ENCODE measurements around the gene NME9. TPM values are rescaled to one million over a fixed set of nuclear protein-coding genes. Genes with fewer than 3 reads are reported as not detected.

NME9 gene
- total and polyA plus RNA-seq, 11 donors = not detected

- Histone ChIP-seq H3K27ac (no peak overlapping the region), H3K36me3 (no peaks in the 10 kb centered on the region), H3K27me3 (no peaks in the 10 kb centered on the region), H3K9me3 (no peaks in the 10 kb centered on the region), H3K4me3 (no peak overlapping the region), H3K4me1 (peaks cover 0 to 12% (median 3%) of the 10 kb centered on the region in 12 donors)
- 83 to 89% (median 87%) methylated on average over 4 of the region's 4 CpGs for WGBS, 4 donors
- intact Hi-C loops (cut with DNase I) = loop anchor here (2.0 to 10.0 kb wide), 8 partner anchors 62 to 580 kb away; partner anchors contain the start of gene CEP70 (in 3 of the 10)
- no peak for TF ChIP-seq POLR2A (IDR thresholded peaks at IDR 0.05)
- ATAC-seq (no peak), DNase-seq (no peak)
Measured at GRCh38 chr3:138334608-138335007, 5.0 kb upstream of the NME9 start.

GRCh38 chr3:138332472-138333073 is 2.9 kb upstream of the NME9 start:
- ATAC-seq = no peak

DNA sequence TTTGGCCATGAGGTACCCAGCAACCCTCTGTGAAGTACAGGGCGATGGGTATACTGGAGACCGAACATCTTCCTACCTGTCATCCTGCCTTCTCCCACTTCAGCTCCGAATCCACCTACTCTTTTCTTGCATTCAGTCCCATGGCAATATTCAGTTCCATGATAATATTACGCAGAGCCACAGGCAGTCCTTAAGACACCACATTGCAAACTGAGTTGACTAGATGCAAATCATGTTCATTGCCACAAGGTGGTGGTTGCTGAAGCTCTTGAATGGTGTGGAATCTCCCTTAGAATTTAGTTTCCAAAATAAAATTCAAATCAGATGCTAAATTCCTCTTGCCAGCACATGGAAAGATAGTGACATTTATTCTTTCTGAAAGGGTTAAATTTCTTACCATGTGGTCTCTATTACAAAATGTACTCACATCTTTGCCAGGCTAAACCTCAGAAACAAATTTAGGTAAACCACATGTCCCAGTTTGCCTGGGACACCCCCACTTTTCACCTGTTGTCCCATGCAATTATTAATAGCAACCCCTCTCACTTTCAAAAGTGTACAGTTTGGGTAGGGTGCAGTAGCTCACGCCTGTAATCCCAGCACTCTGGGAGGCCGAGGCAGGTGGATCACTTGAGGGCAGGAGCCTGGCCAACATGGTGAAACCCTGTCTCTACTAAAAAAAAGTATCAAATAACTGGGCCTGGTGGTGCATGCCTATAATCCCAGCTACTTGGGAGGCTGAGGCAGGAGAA is 1.7 kb upstream of the NME9 start:
- no peak overlapping the region for H3K27ac ChIP-seq
- WGBS, 4 donors = 87 to 91% (median 90%) methylated on average over 6 of the region's 6 CpGs
- DNase-seq = no peak

More at GRCh38 chr3:138332472-138333073, 2.9 kb upstream of the NME9 start:
- intact Hi-C loops (cut with DNase I) = loop anchor here in 9 of 10 donors (1.0 to 10.0 kb wide), 7 partner anchors 65 to 582 kb away; partner anchors contain the start of gene CEP70 (in 3 of the 9)
- no peak for DNase-seq
- peaks cover 0 to 18% (median 9%) of the 10 kb centered on the region in 12 donors for H3K4me1 ChIP-seq
- 25 to 37% (median 26%) methylated on average over 4 of the region's 4 CpGs for WGBS, 4 donors
- H3K27ac ChIP-seq = no peak overlapping the region
- peak; percentile 49 to 70 (median 64) for TF ChIP-seq CTCF (IDR thresholded peaks at IDR 0.05)
- no peak for TF ChIP-seq POLR2A (IDR thresholded peaks at IDR 0.05)
- H3K36me3 ChIP-seq = no peaks in the 10 kb centered on the region
- no peak overlapping the region for H3K4me3 ChIP-seq
- H3K9me3 ChIP-seq = no peaks in the 10 kb centered on the region
- no peaks in the 10 kb centered on the region for H3K27me3 ChIP-seq

DNA sequence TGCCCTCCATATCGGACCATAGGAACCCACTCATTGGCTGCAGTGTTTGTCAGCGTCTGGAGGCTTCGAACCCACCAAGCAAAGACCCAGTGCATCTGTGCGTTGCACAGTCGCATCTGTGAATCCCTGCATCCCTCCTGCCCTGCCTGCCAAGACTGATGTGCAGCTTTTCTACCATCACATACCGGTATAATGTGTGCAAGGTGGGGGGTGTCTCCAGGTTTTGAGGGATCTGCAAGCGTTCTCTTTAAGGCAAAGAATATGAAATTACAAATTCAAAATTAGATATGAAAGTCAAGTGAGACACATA is 288 bp upstream of the NME9 start:
- TF ChIP-seq CTCF (IDR thresholded peaks at IDR 0.05) (no peak), POLR2A (IDR thresholded peaks at IDR 0.05) (no peak)
- ATAC-seq (no peak), DNase-seq (no peak)
- peak overlapping the region in 3 of 12 donors; percentile 56 to 61 (median 60) for H3K27ac ChIP-seq
- no peaks in the 10 kb centered on the region for H3K27me3 ChIP-seq
- no peaks in the 10 kb centered on the region for H3K9me3 ChIP-seq
- WGBS, 4 donors = 10 to 29% (median 13%) methylated on average over 5 to 7 of the region's 7 CpGs
- H3K36me3 ChIP-seq = no peaks in the 10 kb centered on the region
- H3K4me1 ChIP-seq = peaks cover 0 to 18% (median 9%) of the 10 kb centered on the region in 12 donors
- H3K4me3 ChIP-seq = peak overlapping the region in 11 of 12 donors; percentile 50 to 72 (median 67)
- intact Hi-C loops (cut with DNase I) = loop anchor here in 9 of 10 donors (5.0 to 10.0 kb wide), 7 partner anchors 67 to 585 kb away; partner anchors contain the start of gene CEP70 (in 4 of the 9)

More for the DNA sequence above, 1.7 kb upstream of the NME9 start:
- intact Hi-C loops (cut with DNase I) = loop anchor here in 9 of 10 donors (5.0 to 10.0 kb wide), 6 partner anchors 66 to 583 kb away; partner anchors contain the start of gene CEP70 (in 3 of the 9)
- no peaks in the 10 kb centered on the region for H3K36me3 ChIP-seq
- H3K27me3 ChIP-seq = no peaks in the 10 kb centered on the region
- peaks cover 0 to 18% (median 9%) of the 10 kb centered on the region in 12 donors for H3K4me1 ChIP-seq
- H3K9me3 ChIP-seq = no peaks in the 10 kb centered on the region
- no peak overlapping the region for H3K4me3 ChIP-seq
- ATAC-seq = no peak
- no peak for TF ChIP-seq POLR2A (IDR thresholded peaks at IDR 0.05)
- peak in 4 of 12 donors; percentile 7 to 31 (median 18) for TF ChIP-seq CTCF (IDR thresholded peaks at IDR 0.05)
